WERI-Rb-1 (cell line): ENCODE results near the gene TGM2.

Experiments used
- DNase-seq: peaks from one replicate; pipeline ENCODE4 v3.0.0-alpha.2; 2020
- H3K27ac ChIP-seq: fragments of 250-450 bp; sonication (Bioruptor Pico); 2 replicates; pipeline ENCODE4 v1.5.1; 2020; ENCODE audit warnings: mild to moderate bottlenecking, moderate library complexity
- H3K27me3 ChIP-seq: fragments of 250-450 bp; sonication (Bioruptor Pico); 2 replicates; pipeline ENCODE4 v1.5.1; 2021; ENCODE audit warnings: mild to moderate bottlenecking, low read depth, moderate library complexity; ENCODE audit not compliant: insufficient read depth, severe bottlenecking
- H3K36me3 ChIP-seq: fragments of 250-450 bp; sonication (Bioruptor Pico); 2 replicates; pipeline ENCODE4 v1.5.1; 2020; ENCODE audit warnings: mild to moderate bottlenecking, moderate library complexity
- H3K4me3 ChIP-seq: 2 replicates; pipeline ENCODE4 v1.5.1; 2011; ENCODE audit warnings: low read depth, mild to moderate bottlenecking, control low read depth, low read length
- H3K9me3 ChIP-seq: fragments of 250-450 bp; sonication (Bioruptor Pico); 2 replicates; pipeline ENCODE4 v1.5.1; 2021; ENCODE audit warnings: mild to moderate bottlenecking, moderate library complexity; ENCODE audit not compliant: severe bottlenecking
- CTCF ChIP-seq: IDR thresholded peaks from 2 replicates; pipeline ENCODE4 v1.5.1; 2011; ENCODE audit warnings: low read depth, mild to moderate bottlenecking, control low read depth, inconsistent platforms, low read length

Gene TGM2

GRCh38 chr20:38211200-38212097 lies 46.4 kb upstream of the TGM2 start:
- Histone ChIP-seq H3K9me3 (no peaks in the 10 kb centered on the region), H3K27me3 (no peaks in the 10 kb centered on the region), H3K27ac (no peak overlapping the region), H3K4me3 (no peak overlapping the region), H3K36me3 (no peaks in the 10 kb centered on the region)
- DNase-seq: no peak
- TF ChIP-seq CTCF: no peak

GRCh38 chr20:38210741-38211140 lies 45.7 kb upstream of the TGM2 start:
- DNase-seq: no peak
- Histone ChIP-seq H3K27ac (no peak overlapping the region), H3K4me3 (no peak overlapping the region), H3K27me3 (no peaks in the 10 kb centered on the region), H3K9me3 (no peaks in the 10 kb centered on the region), H3K36me3 (no peaks in the 10 kb centered on the region)
- no peak for TF ChIP-seq CTCF

- DNase-seq: no peak
- H3K27ac ChIP-seq: no peak overlapping the region
Measured at GRCh38 chr20:38209736-38210405, 44.8 kb upstream of the TGM2 start.

GRCh38 chr20:38209054-38209675 lies 44.1 kb upstream of the TGM2 start:
- no peak for TF ChIP-seq CTCF
- H3K36me3 ChIP-seq: no peaks in the 10 kb centered on the region
- H3K27ac ChIP-seq: no peak overlapping the region

More at GRCh38 chr20:38209736-38210405, 44.8 kb upstream of the TGM2 start:
- no peak for TF ChIP-seq CTCF
- H3K4me3 ChIP-seq: no peak overlapping the region
- H3K9me3 ChIP-seq: no peaks in the 10 kb centered on the region
- H3K36me3 ChIP-seq: no peaks in the 10 kb centered on the region
- H3K27me3 ChIP-seq: no peaks in the 10 kb centered on the region

GRCh38 chr20:38208523-38208922 lies 43.5 kb upstream of the TGM2 start:
- Histone ChIP-seq H3K27me3 (no peaks in the 10 kb centered on the region), H3K9me3 (no peaks in the 10 kb centered on the region), H3K36me3 (no peaks in the 10 kb centered on the region), H3K27ac (no peak overlapping the region), H3K4me3 (no peak overlapping the region)
- no peak for DNase-seq
- no peak for TF ChIP-seq CTCF

More at GRCh38 chr20:38209054-38209675, 44.1 kb upstream of the TGM2 start:
- DNase-seq: no peak
- Histone ChIP-seq H3K27me3 (no peaks in the 10 kb centered on the region), H3K4me3 (no peak overlapping the region), H3K9me3 (no peaks in the 10 kb centered on the region)
